IgD-negative memory B cell (primary cell): ENCODE results near the gene PTGFRN. TPM values are rescaled to one million over a fixed set of nuclear protein-coding genes. Genes with fewer than 3 reads are reported as not detected.

Experiments
- H3K27ac Mint-ChIP-seq, 3 donors: one replicate each; pipeline ENCODE4 v1.8.0; 2020 to 2022; ENCODE audit warnings: mild to moderate bottlenecking in 3 of 3, mixed read lengths in 3 of 3, moderate library complexity in 1 of 3
- H3K27me3 Mint-ChIP-seq: one replicate; pipeline ENCODE4 v1.8.0; 2021; ENCODE audit warnings: mixed read lengths
- H3K36me3 Mint-ChIP-seq: one replicate; pipeline ENCODE4 v1.8.0; 2020; ENCODE audit warnings: mild to moderate bottlenecking, mixed read lengths
- H3K4me1 Mint-ChIP-seq, 3 donors: one replicate each; pipeline ENCODE4 v1.8.0; 2020 to 2022; ENCODE audit warnings: mixed read lengths in 3 of 3, mild to moderate bottlenecking in 1 of 3
- H3K4me3 Mint-ChIP-seq, 4 donors: one replicate each; pipeline ENCODE4 v1.8.0; 2020 to 2022; ENCODE audit warnings: mild to moderate bottlenecking in 4 of 4, mixed read lengths in 4 of 4, moderate library complexity in 3 of 4
- H3K9me3 Mint-ChIP-seq, 3 donors: one replicate each; pipeline ENCODE4 v1.8.0; 2020 to 2021; ENCODE audit warnings: mixed read lengths in 3 of 3, mild to moderate bottlenecking in 1 of 3
- polyA plus RNA-seq: library from polyadenylated mRNA; unstranded; fragments of 300-500 nt; fragmentation: Illumina TruSeq; gene quantifications from one replicate; pipeline ENCODE4 v1.2.3, GENCODE V29; 2021

PTGFRN gene
- polyA plus RNA-seq, 1 donor from 2014 or later: not detected

- peaks cover 0 to 2% (median 0%) of the 10 kb centered on the region in 3 donors for H3K9me3 Mint-ChIP-seq
- peaks cover 1% of the 10 kb centered on the region for H3K36me3 Mint-ChIP-seq
- H3K27me3 Mint-ChIP-seq: peaks cover 3% of the 10 kb centered on the region
- H3K4me1 Mint-ChIP-seq: peaks cover 0 to 2% (median 0%) of the 10 kb centered on the region in 3 donors
- H3K27ac Mint-ChIP-seq: no peak overlapping the region
- H3K4me3 Mint-ChIP-seq: no peak overlapping the region
Observed at GRCh38 chr1:116983112-116983511, 73.4 kb downstream of the PTGFRN start.

- Mint-ChIP-seq H3K4me1 (peaks cover 0 to 2% (median 0%) of the 10 kb centered on the region in 3 donors), H3K27ac (no peak overlapping the region), H3K27me3 (peaks cover 3% of the 10 kb centered on the region), H3K9me3 (peaks cover 0 to 2% (median 0%) of the 10 kb centered on the region in 3 donors), H3K36me3 (peaks cover 1% of the 10 kb centered on the region), H3K4me3 (no peak overlapping the region)
Observed at GRCh38 chr1:116983678-116984077, 74.0 kb downstream of the PTGFRN start.

DNA sequence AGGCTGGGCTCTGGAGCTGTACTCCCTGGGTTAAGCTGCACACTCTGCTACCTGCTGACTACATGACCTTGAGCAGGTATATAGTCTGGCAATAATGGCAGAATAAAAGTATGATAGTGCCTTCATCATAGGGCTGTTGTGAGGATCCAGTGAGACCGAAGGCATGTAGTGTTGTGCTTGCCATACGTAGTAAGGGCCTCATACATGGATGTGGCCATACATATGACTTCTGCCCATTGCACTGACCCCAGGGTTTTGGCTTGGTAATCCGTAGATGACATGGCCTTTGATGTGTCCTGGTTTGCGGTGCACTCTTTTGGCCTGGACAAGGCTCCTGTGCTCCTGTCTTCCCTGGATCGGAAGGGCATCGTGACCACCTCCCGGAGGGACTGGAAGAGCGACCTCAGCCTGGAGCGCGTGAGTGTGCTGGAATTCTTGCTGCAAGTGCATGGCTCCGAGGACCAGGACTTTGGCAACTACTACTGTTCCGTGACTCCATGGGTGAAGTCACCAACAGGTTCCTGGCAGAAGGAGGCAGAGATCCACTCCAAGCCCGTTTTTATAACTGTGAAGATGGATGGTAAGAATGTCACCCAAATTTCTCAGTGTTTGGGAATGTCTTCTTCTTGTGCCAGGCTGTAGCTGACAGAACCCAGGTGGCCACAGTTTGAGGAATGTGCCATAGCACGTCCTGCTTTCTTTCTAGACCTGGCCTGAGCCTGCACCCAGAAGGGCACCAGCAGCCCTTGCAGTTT lies 74.9 kb downstream of the PTGFRN start:
- Mint-ChIP-seq H3K27ac (no peak overlapping the region), H3K36me3 (peaks cover 1% of the 10 kb centered on the region), H3K9me3 (peaks cover 0 to 2% (median 0%) of the 10 kb centered on the region in 3 donors), H3K4me3 (no peak overlapping the region), H3K4me1 (peaks cover 0 to 2% (median 0%) of the 10 kb centered on the region in 3 donors), H3K27me3 (peaks cover 3% of the 10 kb centered on the region)

DNA sequence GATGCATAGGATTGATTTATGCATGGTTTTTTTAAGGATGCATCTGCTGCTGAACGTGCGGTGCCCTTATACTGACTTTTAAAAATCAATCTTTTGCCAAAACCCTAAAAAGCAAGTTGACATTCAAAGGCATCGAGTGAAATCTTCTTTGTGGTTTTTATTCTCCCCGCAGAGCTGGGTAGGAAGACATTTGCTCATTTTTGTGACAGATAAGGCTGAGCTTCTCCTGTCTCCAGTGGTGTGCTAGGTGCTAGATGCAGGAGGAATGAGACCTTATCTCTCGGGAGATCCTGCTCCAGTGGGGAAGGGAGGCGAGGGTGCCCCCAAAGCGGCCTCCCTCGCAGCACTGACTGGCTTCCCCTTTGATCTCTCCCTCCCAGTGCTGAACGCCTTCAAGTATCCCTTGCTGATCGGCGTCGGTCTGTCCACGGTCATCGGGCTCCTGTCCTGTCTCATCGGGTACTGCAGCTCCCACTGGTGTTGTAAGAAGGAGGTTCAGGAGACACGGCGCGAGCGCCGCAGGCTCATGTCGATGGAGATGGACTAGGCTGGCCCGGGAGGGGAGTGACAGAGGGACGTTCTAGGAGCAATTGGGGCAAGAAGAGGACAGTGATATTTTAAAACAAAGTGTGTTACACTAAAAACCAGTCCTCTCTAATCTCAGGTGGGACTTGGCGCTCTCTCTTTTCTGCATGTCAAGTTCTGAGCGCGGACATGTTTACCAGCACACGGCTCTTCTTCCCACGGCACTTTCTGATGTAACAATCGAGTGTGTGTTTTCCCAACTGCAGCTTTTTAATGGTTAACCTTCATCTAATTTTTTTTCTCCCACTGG lies 76.9 kb downstream of the PTGFRN start:
- Mint-ChIP-seq H3K27me3 (peaks cover 5% of the 10 kb centered on the region), H3K4me1 (peaks cover 0 to 2% (median 0%) of the 10 kb centered on the region in 3 donors), H3K36me3 (peaks cover 1% of the 10 kb centered on the region), H3K4me3 (peak overlapping the region in 2 of 4 donors; percentile 23 to 34), H3K9me3 (peaks cover 0 to 2% (median 0%) of the 10 kb centered on the region in 3 donors), H3K27ac (peak overlapping the region in 1 of 3 donors; percentile 69)

- Mint-ChIP-seq H3K9me3 (peaks cover 0 to 5% (median 0%) of the 10 kb centered on the region in 3 donors), H3K4me1 (peaks cover 0 to 2% (median 0%) of the 10 kb centered on the region in 3 donors), H3K36me3 (peaks cover 1% of the 10 kb centered on the region), H3K4me3 (peak overlapping the region in 2 of 4 donors; percentile 23 to 34), H3K27me3 (peaks cover 8% of the 10 kb centered on the region), H3K27ac (peak overlapping the region in 1 of 3 donors; percentile 69)
Observed at GRCh38 chr1:116987256-116987555, 77.5 kb downstream of the PTGFRN start.

- H3K27ac Mint-ChIP-seq: no peak overlapping the region
Observed at GRCh38 chr1:116988248-116988647, 78.5 kb downstream of the PTGFRN start.

DNA sequence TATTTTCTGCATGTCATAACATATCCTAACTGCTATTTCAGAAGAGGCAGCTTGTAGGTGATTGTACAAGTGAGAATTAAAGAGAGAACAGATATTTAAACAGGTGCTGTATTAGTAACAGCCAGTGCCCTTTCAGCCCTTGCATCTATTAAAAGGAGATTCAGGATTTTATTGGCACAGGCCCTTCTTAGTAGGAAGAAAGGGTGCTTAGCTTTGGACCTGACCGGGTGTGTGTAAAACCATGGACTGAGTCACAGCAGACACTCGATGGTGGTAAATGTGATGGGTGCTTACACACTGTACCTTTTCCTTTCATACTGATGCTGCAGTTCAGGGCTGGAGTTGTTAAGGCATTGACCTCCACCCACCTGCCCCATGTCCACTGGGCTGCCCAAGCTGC lies 79.2 kb downstream of the PTGFRN start:
- H3K9me3 Mint-ChIP-seq: peaks cover 0 to 8% (median 5%) of the 10 kb centered on the region in 3 donors
- no peak overlapping the region for H3K4me3 Mint-ChIP-seq
- H3K27me3 Mint-ChIP-seq: peaks cover 8% of the 10 kb centered on the region
- H3K27ac Mint-ChIP-seq: peak overlapping the region in 1 of 3 donors; percentile 32
- H3K4me1 Mint-ChIP-seq: peaks cover 0 to 2% (median 0%) of the 10 kb centered on the region in 3 donors
- H3K36me3 Mint-ChIP-seq: no peaks in the 10 kb centered on the region

More at GRCh38 chr1:116988248-116988647, 78.5 kb downstream of the PTGFRN start:
- Mint-ChIP-seq H3K36me3 (no peaks in the 10 kb centered on the region), H3K4me3 (no peak overlapping the region), H3K4me1 (peaks cover 0 to 2% (median 0%) of the 10 kb centered on the region in 3 donors), H3K27me3 (peaks cover 8% of the 10 kb centered on the region), H3K9me3 (peaks cover 0 to 5% (median 5%) of the 10 kb centered on the region in 3 donors)

DNA sequence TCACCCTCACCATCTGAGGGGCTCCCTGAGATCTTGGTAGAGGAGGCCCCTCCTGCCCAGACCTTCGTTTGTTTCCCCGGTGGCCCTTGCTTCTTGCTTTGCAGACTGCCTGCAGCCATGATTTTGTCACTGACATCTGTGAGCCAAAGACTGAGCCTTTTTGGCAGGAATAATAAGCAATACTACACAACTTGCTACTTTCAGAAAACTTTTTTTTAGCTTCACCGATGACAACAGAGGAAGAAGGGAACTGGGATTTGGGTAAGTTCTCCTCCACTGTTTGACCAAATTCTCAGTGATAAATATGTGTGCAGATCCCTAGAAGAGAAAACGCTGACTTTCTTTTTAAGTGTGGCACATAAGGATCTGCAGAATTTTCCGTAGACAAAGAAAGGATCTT lies 80.1 kb downstream of the PTGFRN start:
- Mint-ChIP-seq H3K27ac (no peak overlapping the region), H3K4me3 (no peak overlapping the region), H3K36me3 (no peaks in the 10 kb centered on the region), H3K27me3 (peaks cover 8% of the 10 kb centered on the region), H3K9me3 (peaks cover 0 to 8% (median 4%) of the 10 kb centered on the region in 3 donors), H3K4me1 (peaks cover 0 to 2% (median 0%) of the 10 kb centered on the region in 3 donors)

GRCh38 chr1:116990612-116991151 lies 81.0 kb downstream of the PTGFRN start:
- Mint-ChIP-seq H3K9me3 (peaks cover 0 to 8% (median 4%) of the 10 kb centered on the region in 3 donors), H3K27ac (no peak overlapping the region), H3K4me1 (peaks cover 0 to 2% (median 0%) of the 10 kb centered on the region in 3 donors), H3K4me3 (no peak overlapping the region), H3K36me3 (no peaks in the 10 kb centered on the region), H3K27me3 (peaks cover 8% of the 10 kb centered on the region)

DNA sequence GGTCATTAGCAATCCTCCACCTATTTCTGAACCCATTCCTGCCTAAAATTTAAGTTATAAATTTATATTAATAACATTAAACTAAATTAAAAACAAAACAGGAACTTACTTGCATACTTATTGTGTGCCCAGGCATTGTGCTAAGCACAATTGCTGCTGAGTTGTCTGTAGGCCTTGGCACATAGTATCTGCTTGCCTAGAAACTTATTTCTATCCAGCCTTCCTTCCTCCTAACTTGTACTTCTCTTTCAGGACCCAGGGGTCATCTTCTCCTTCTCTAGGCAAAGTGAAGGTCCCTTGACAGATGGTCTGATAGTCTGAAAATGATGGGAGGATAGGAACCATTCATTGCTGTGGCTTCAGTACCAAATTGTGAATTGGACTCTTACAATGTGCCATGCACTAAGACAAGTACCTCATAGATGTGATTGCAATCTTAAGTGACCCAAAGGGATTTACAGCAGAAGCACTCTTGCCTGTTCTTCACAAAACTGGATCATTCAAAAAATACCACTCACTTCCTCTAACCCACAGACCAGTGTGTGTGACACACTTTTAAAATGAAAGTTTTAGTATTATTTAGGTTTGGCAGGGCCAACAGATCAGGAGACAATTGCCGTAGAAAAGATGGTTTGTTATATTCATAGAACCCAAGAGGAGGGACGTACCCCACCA lies 81.6 kb downstream of the PTGFRN start:
- peaks cover 8% of the 10 kb centered on the region for H3K27me3 Mint-ChIP-seq
- peaks cover 0 to 2% (median 0%) of the 10 kb centered on the region in 3 donors for H3K4me1 Mint-ChIP-seq
- no peak overlapping the region for H3K27ac Mint-ChIP-seq

GRCh38 chr1:116991918-116992317 lies 82.2 kb downstream of the PTGFRN start:
- Mint-ChIP-seq H3K27me3 (peaks cover 8% of the 10 kb centered on the region), H3K4me3 (no peak overlapping the region), H3K27ac (no peak overlapping the region)

More for the DNA sequence above, 81.6 kb downstream of the PTGFRN start:
- Mint-ChIP-seq H3K4me3 (no peak overlapping the region), H3K9me3 (peaks cover 0 to 8% (median 4%) of the 10 kb centered on the region in 3 donors), H3K36me3 (no peaks in the 10 kb centered on the region)

GRCh38 chr1:116993286-116993685 lies 83.6 kb downstream of the PTGFRN start:
- peak overlapping the region in 1 of 3 donors; percentile 16 for H3K27ac Mint-ChIP-seq
- H3K9me3 Mint-ChIP-seq: peaks cover 0 to 8% (median 4%) of the 10 kb centered on the region in 3 donors
- no peaks in the 10 kb centered on the region for H3K36me3 Mint-ChIP-seq
- no peaks in the 10 kb centered on the region for H3K4me1 Mint-ChIP-seq
- peaks cover 5% of the 10 kb centered on the region for H3K27me3 Mint-ChIP-seq
- H3K4me3 Mint-ChIP-seq: no peak overlapping the region

More at GRCh38 chr1:116991918-116992317, 82.2 kb downstream of the PTGFRN start:
- Mint-ChIP-seq H3K36me3 (no peaks in the 10 kb centered on the region), H3K4me1 (peaks cover 0 to 2% (median 0%) of the 10 kb centered on the region in 3 donors), H3K9me3 (peaks cover 0 to 8% (median 4%) of the 10 kb centered on the region in 3 donors)

DNA sequence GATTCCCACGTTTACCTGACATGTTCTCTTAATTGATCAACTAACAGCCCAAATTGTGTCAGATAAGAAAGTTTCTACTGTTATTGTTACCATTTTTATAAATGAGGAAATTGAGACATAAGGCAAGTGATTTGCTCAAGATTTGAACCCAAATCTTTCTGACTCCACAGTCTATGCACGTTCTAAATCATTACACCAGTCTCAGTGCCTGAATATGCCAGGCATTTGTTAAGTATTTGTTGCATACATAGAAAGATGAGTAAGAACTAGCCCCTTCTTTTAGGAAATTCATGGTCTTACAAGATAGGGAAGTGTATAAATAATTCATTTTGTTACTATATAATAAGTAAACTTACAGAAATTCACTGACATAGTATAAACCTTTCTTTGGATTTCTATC lies 84.7 kb downstream of the PTGFRN start:
- H3K4me1 Mint-ChIP-seq: peaks cover 0 to 1% (median 0%) of the 10 kb centered on the region in 3 donors
- H3K36me3 Mint-ChIP-seq: no peaks in the 10 kb centered on the region
- no peak overlapping the region for H3K4me3 Mint-ChIP-seq
- no peak overlapping the region for H3K27ac Mint-ChIP-seq
- H3K9me3 Mint-ChIP-seq: peaks cover 0 to 8% (median 4%) of the 10 kb centered on the region in 3 donors
- H3K27me3 Mint-ChIP-seq: peaks cover 5% of the 10 kb centered on the region

DNA sequence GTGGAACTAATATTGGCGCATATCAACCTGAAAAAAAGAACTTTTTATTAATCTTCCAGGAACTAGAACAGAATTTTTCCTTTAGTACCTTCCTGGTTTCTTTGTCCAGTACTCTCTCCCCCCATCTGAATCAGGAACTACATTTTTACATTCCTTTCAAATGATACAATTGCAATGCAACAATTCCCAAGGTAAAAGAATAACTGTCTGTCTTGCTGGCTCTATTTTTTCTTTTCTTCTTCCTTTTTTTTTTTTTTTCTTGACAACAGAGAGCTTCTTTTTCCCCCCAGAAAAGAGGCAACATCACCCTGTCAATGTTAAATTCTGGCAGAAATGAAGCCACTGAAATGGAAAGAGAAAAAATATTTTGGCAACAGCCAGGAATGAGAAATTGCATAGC lies 87.3 kb downstream of the PTGFRN start:
- Mint-ChIP-seq H3K27me3 (no peaks in the 10 kb centered on the region), H3K36me3 (peaks cover 2% of the 10 kb centered on the region), H3K4me1 (peaks cover 9 to 15% (median 11%) of the 10 kb centered on the region in 3 donors), H3K9me3 (peaks cover 0 to 8% (median 0%) of the 10 kb centered on the region in 3 donors), H3K4me3 (no peak overlapping the region), H3K27ac (no peak overlapping the region)
